ENCODE data around the gene RAB11FIP4. TPM values are rescaled to one million over a fixed set of nuclear protein-coding genes. Genes with fewer than 3 reads are reported as not detected.

The RAB11FIP4 gene
- total RNA-seq, 2 donors from 2014 or later: 35.6 to 62.2 TPM

- 88 to 100% methylated on average over 3 to 6 of the region's 6 CpGs for WGBS, 2 experiments (ENCODE audit: insufficient coverage in 1 of 2, insufficient read length in 1 of 2)
Observed at GRCh38 chr17:31497431-31497830, 106.0 kb downstream of the RAB11FIP4 start.

GRCh38 chr17:31497994-31498826, 106.7 kb downstream of the RAB11FIP4 start:
- H3K27ac Mint-ChIP-seq: peak overlapping the region; percentile 17
- no peak overlapping the region for H3K27ac ChIP-seq (ENCODE audit: low read depth, low read length)

More at GRCh38 chr17:31497431-31497830, 106.0 kb downstream of the RAB11FIP4 start:
- Histone ChIP-seq H3K27ac (ENCODE audit: low read depth, low read length) (no peak overlapping the region), H3K27me3 (ENCODE audit: control insufficient read depth, insufficient read depth, low read length, poor library complexity, severe bottlenecking) (no peaks in the 10 kb centered on the region), H3K9ac (ENCODE audit: extremely low read depth, low read length, poor library complexity, severe bottlenecking) (no peak overlapping the region), H3K4me1 (ENCODE audit: control insufficient read depth, insufficient read depth, low read length) (peaks cover 11% of the 10 kb centered on the region), H3K9me3 (ENCODE audit: control insufficient read depth, low read length) (no peaks in the 10 kb centered on the region), H3K36me3 (ENCODE audit: control insufficient read depth, insufficient read depth, low read length) (no peaks in the 10 kb centered on the region), H3K4me3 (ENCODE audit: low read length) (no peak overlapping the region)
- Mint-ChIP-seq H3K27ac (no peak overlapping the region), H3K27me3 (ENCODE audit: insufficient read depth) (no peaks in the 10 kb centered on the region), H3K4me3 (no peak overlapping the region), H3K36me3 (ENCODE audit: low read depth) (no peaks in the 10 kb centered on the region), H3K9me3 (no peaks in the 10 kb centered on the region), H3K4me1 (peaks cover 32% of the 10 kb centered on the region)
- no peak for DNase-seq
- no peak for TF ChIP-seq CTCF (conservative IDR thresholded peaks at IDR 0.05)

More at GRCh38 chr17:31497994-31498826, 106.7 kb downstream of the RAB11FIP4 start:
- no peak for DNase-seq
- Histone ChIP-seq H3K27me3 (ENCODE audit: control insufficient read depth, insufficient read depth, low read length, poor library complexity, severe bottlenecking) (no peaks in the 10 kb centered on the region), H3K4me1 (ENCODE audit: control insufficient read depth, insufficient read depth, low read length) (peaks cover 11% of the 10 kb centered on the region), H3K4me3 (ENCODE audit: low read length) (no peak overlapping the region), H3K9me3 (ENCODE audit: control insufficient read depth, low read length) (no peaks in the 10 kb centered on the region), H3K9ac (ENCODE audit: extremely low read depth, low read length, poor library complexity, severe bottlenecking) (no peak overlapping the region), H3K36me3 (ENCODE audit: control insufficient read depth, insufficient read depth, low read length) (no peaks in the 10 kb centered on the region)
- H3K27me3 Mint-ChIP-seq (ENCODE audit: insufficient read depth): no peaks in the 10 kb centered on the region
- WGBS, 2 experiments (ENCODE audit: insufficient coverage in 1 of 2, insufficient read length in 1 of 2): 93 to 100% methylated on average over 4 to 10 of the region's 10 CpGs
- H3K36me3 Mint-ChIP-seq (ENCODE audit: low read depth): no peaks in the 10 kb centered on the region
- TF ChIP-seq CTCF (conservative IDR thresholded peaks at IDR 0.05): no peak
- no peaks in the 10 kb centered on the region for H3K9me3 Mint-ChIP-seq
- H3K4me3 Mint-ChIP-seq: no peak overlapping the region
- H3K4me1 Mint-ChIP-seq: peaks cover 32% of the 10 kb centered on the region

All from endodermal cell (in vitro differentiated cells).